PC-9 (cell line): ENCODE results near the gene CCR5. TPM values are rescaled to one million over a fixed set of nuclear protein-coding genes. Genes with fewer than 3 reads are reported as not detected.

Experiments
- BruUV-seq: library from RNA; stranded (reverse); fragments of 400-500 nt; replicated peaks from 2 replicates; lab custom pipeline; 2021; lab: Mats Ljungman, UMichigan
- CTCF ChIA-PET: fragments of 300-600 bp; sonication (Branson Sonifier 250); formaldehyde crosslinking; loops from one replicate; lab custom pipeline; 2022; ENCODE audit warnings: antibody characterized with exemption; lab: Charles Lee
- POLR2A ChIA-PET: fragments of 300-600 bp; sonication (Branson Sonifier 250); formaldehyde crosslinking; loops from one replicate; lab custom pipeline; 2022; ENCODE audit warnings: antibody characterized with exemption; ENCODE audit not compliant: unreplicated experiment; lab: Charles Lee
- DNase-seq, 2 experiments: peaks; one replicate each; pipeline versions ENCODE4 v3.0.0 to v3.0.0-alpha.2; 2015 to 2022; ENCODE audit warnings: mixed read lengths in 1 of 2
- H2AFZ ChIP-seq: fragments of 200-600 bp; sonication (generic); 2 replicates; pipeline ENCODE4 v1.8.1; 2017; ENCODE audit warnings: antibody characterized with exemption
- H3F3A ChIP-seq: fragments of 200-600 bp; sonication (generic); 2 replicates; pipeline ENCODE4 v1.8.1; 2017; ENCODE audit warnings: antibody characterized with exemption, mild to moderate bottlenecking, low read depth; ENCODE audit not compliant: insufficient read depth
- H3K27ac ChIP-seq: fragments of 200-600 bp; sonication (generic); 2 replicates; pipeline ENCODE4 v1.6.1; 2016; ENCODE audit warnings: mixed run types
- H3K27me3 ChIP-seq: fragments of 200-600 bp; sonication (generic); 2 replicates; pipeline ENCODE4 v1.6.1; 2016; ENCODE audit warnings: low read depth, mixed run types; ENCODE audit not compliant: insufficient read depth
- H3K36me3 ChIP-seq: fragments of 200-600 bp; sonication (generic); 2 replicates; pipeline ENCODE4 v1.6.1; 2016; ENCODE audit warnings: low read depth, mixed run types
- H3K4me1 ChIP-seq: fragments of 200-600 bp; sonication (generic); replicated peaks from 2 replicates; pipeline ENCODE4 v1.6.1; 2016; ENCODE audit warnings: mixed run types; ENCODE audit not compliant: insufficient read depth
- H3K4me2 ChIP-seq: fragments of 200-600 bp; sonication (generic); 2 replicates; pipeline ENCODE4 v1.6.1; 2017; ENCODE audit warnings: mixed run types
- H3K4me3 ChIP-seq: fragments of 200-600 bp; sonication (generic); 2 replicates; pipeline ENCODE4 v1.6.1; 2016; ENCODE audit warnings: mixed run types
- H3K79me2 ChIP-seq: fragments of 200-600 bp; sonication (generic); 2 replicates; pipeline ENCODE4 v1.6.1; 2017; ENCODE audit warnings: low read depth, mixed run types
- H3K9me2 ChIP-seq: fragments of 200-600 bp; sonication (generic); 2 replicates; pipeline ENCODE4 v1.8.1; 2017; ENCODE audit warnings: mild to moderate bottlenecking; ENCODE audit not compliant: insufficient read depth
- H3K9me3 ChIP-seq: fragments of 200-600 bp; sonication (generic); 2 replicates; pipeline ENCODE4 v1.8.1; 2016; ENCODE audit warnings: low read depth; ENCODE audit not compliant: insufficient read depth
- H4K20me1 ChIP-seq: fragments of 200-600 bp; sonication (generic); 2 replicates; pipeline ENCODE4 v1.8.1; 2017; ENCODE audit not compliant: insufficient read depth
- EZH2 ChIP-seq: fragments of 200-600 bp; sonication (generic); IDR thresholded peaks from 2 replicates; pipeline ENCODE4 v1.8.0; 2017; ENCODE audit warnings: antibody characterized with exemption, low read depth
- intact Hi-C: fragments of 100-400 bp; cut with micrococcal nuclease; formaldehyde crosslinking; loops from one replicate; pipeline ENCODE4 v1.10.0; 2022; ENCODE audit not compliant: unreplicated experiment
- total RNA-seq: library from RNA; stranded (reverse); gene quantifications from 2 replicates; pipeline ENCODE4 v1.2.3, GENCODE V29; 2021
- TF ChIP-seq, protein P1 (sequence below): fragments of 200-600 bp; sonication (generic); conservative IDR thresholded peaks from 2 replicates; pipeline ENCODE4 v1.6.1; 2017; ENCODE audit warnings: mixed run types, antibody characterized with exemption, mild to moderate bottlenecking, moderate library complexity

The CCR5 gene
- total RNA-seq, 1 experiment from 2014 or later: not detected

GRCh38 chr3:46344476-46344875, 26.3 kb upstream of the CCR5 start:
- no peaks in the 10 kb centered on the region; the same call in 1 of the 2 replicates for H3K9me3 ChIP-seq
- intact Hi-C loops: no loop called here
- H4K20me1 ChIP-seq: no peaks in the 10 kb centered on the region
- no peaks in the 10 kb centered on the region for H3K9me2 ChIP-seq
- CTCF ChIA-PET: no interaction called here
- DNase-seq: no peak
- no peak overlapping the region for H2AFZ ChIP-seq
- no peaks in the 10 kb centered on the region for H3K79me2 ChIP-seq
- H3K4me2 ChIP-seq: no peak overlapping the region
- no peaks in the 10 kb centered on the region for H3K27me3 ChIP-seq
- H3K36me3 ChIP-seq: no peaks in the 10 kb centered on the region
- no peak overlapping the region for H3K27ac ChIP-seq
- no peak overlapping the region for H3K4me3 ChIP-seq
- POLR2A ChIA-PET: no interaction called here
- H3K4me1 ChIP-seq: no peaks in the 10 kb centered on the region
- no TSS peak for BruUV-seq
- no peaks in the 10 kb centered on the region for H3F3A ChIP-seq
- TF ChIP-seq, protein P1, sequence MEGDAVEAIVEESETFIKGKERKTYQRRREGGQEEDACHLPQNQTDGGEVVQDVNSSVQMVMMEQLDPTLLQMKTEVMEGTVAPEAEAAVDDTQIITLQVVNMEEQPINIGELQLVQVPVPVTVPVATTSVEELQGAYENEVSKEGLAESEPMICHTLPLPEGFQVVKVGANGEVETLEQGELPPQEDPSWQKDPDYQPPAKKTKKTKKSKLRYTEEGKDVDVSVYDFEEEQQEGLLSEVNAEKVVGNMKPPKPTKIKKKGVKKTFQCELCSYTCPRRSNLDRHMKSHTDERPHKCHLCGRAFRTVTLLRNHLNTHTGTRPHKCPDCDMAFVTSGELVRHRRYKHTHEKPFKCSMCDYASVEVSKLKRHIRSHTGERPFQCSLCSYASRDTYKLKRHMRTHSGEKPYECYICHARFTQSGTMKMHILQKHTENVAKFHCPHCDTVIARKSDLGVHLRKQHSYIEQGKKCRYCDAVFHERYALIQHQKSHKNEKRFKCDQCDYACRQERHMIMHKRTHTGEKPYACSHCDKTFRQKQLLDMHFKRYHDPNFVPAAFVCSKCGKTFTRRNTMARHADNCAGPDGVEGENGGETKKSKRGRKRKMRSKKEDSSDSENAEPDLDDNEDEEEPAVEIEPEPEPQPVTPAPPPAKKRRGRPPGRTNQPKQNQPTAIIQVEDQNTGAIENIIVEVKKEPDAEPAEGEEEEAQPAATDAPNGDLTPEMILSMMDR: no peak
- no peak for TF ChIP-seq EZH2

DNA sequence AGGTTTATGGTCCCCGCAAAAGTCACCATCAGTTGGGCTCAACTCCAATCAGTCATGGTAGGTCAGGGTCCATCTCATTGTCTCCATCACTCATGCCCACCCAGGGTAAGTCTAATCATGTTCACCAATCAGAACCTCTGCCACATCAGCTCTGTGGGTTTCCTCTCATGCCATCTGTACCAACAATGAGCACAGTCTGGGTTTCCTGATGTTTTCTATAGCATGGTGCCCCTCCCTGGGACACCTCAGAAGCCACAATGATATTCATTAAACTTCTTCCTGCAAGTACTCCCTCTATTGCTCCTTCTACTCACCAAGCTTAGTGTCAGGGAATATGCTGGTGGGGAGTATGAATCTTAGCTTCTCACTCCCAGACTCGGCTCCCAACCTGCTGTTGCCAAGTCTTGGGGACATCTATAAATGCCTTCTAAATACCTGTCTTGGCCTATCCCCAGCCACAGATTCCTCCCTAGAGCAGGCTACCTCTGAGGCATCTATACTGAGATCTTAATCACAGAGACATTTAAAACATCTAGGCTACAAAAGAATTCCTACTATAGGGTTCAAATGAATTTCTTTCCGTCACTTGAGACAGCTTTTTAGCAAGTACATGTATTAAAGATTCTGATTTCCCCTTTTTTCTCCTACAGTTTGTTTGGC, 21.8 kb upstream of the CCR5 start:
- TF ChIP-seq EZH2: no peak
- TF ChIP-seq, protein P1: no peak
- intact Hi-C loops: no loop called here
- Histone ChIP-seq H3K79me2 (no peaks in the 10 kb centered on the region), H3K36me3 (no peaks in the 10 kb centered on the region), H3K4me2 (no peak overlapping the region), H3K27me3 (no peaks in the 10 kb centered on the region), H3K4me3 (no peak overlapping the region), H3F3A (no peaks in the 10 kb centered on the region), H3K27ac (no peak overlapping the region), H3K4me1 (0 out of 2 replicates have a peak, but pooled peaks cover 12% of the 10 kb centered on the region), H3K9me3 (no peaks in the 10 kb centered on the region; the same call in 1 of the 2 replicates), H2AFZ (no peak overlapping the region), H3K9me2 (no peaks in the 10 kb centered on the region), H4K20me1 (no peaks in the 10 kb centered on the region)
- POLR2A ChIA-PET: no interaction called here
- DNase-seq: no peak
- BruUV-seq: no TSS peak
- CTCF ChIA-PET: no interaction called here

- POLR2A ChIA-PET: no interaction called here
- intact Hi-C loops: no loop called here
- no peaks in the 10 kb centered on the region for H3K27me3 ChIP-seq
Measured at GRCh38 chr3:46349484-46350261, 21.1 kb upstream of the CCR5 start.

More at GRCh38 chr3:46349484-46350261, 21.1 kb upstream of the CCR5 start:
- no peak overlapping the region for H3K4me2 ChIP-seq
- no peaks in the 10 kb centered on the region for H3K9me2 ChIP-seq
- no peak overlapping the region for H3K27ac ChIP-seq
- H2AFZ ChIP-seq: no peak overlapping the region
- no peak for TF ChIP-seq EZH2
- TF ChIP-seq, protein P1: no peak
- H3K9me3 ChIP-seq: no peaks in the 10 kb centered on the region; the same call in 1 of the 2 replicates
- H4K20me1 ChIP-seq: no peaks in the 10 kb centered on the region
- BruUV-seq: no TSS peak
- no peaks in the 10 kb centered on the region for H3K36me3 ChIP-seq
- CTCF ChIA-PET: no interaction called here
- no peaks in the 10 kb centered on the region for H3F3A ChIP-seq
- H3K4me1 ChIP-seq: 0 out of 2 replicates have a peak, but pooled peaks cover 14% of the 10 kb centered on the region
- no peak for DNase-seq
- H3K79me2 ChIP-seq: no peaks in the 10 kb centered on the region
- no peak overlapping the region for H3K4me3 ChIP-seq
